Adrenal gland (tissue), 5 donors: ENCODE data around the gene ANKRD17.

Source experiments
- CTCF ChIP-seq, 6 experiments: fragments of 450-650 bp in 4 of 6; fragments of 200-600 bp in 2 of 6; sonication (generic) in 1 of 6; IDR thresholded peaks; 1 replicate in 5 of 6; 2 replicates in 1 of 6; pipeline versions ENCODE4 v1.5.1 to v1.8.0; 2016 to 2021; ENCODE audit warnings: antibody characterized with exemption in 6 of 6, mild to moderate bottlenecking in 2 of 6, moderate library complexity in 1 of 6
- POLR2A ChIP-seq, 2 donors: fragments of 450-650 bp; IDR thresholded peaks; one replicate each; pipeline ENCODE4 v1.6.1; 2017; ENCODE audit warnings: antibody characterized with exemption in 2 of 2, mild to moderate bottlenecking in 2 of 2, moderate library complexity in 1 of 2
- donor health status: DM: no; HTN: no; CAD: no.

- no peak for TF ChIP-seq CTCF (IDR thresholded peaks at IDR 0.05)
- no peak for TF ChIP-seq POLR2A (IDR thresholded peaks at IDR 0.05)
These were observed 41.1 kb upstream of the ANKRD17 start for GRCh38 chr4:73299548-73300280.
